Stimulated activated memory B cell treated with anti-CD40 and anti-IgM and Interleukin-4, amounts not matched to agents 10 μg/mL and 1 μg/mL and 100 μg/mL, for 72 hours (primary cell): Measurements from ENCODE around the gene PTPN4.
"Not testable (repeated sequence)": the region's sequence is repeated elsewhere in the genome, so short reads cannot be mapped to it uniquely, and the experiment has no call there.

Experiments used
- ATAC-seq: fragments of 150-1000 bp; cut with Tn5 transposase; 2 replicates; pipeline ENCODE4 v1.10.0; 2021
- H3K27ac Mint-ChIP-seq: one replicate; pipeline ENCODE4 v1.8.0; 2022; ENCODE audit warnings: mild to moderate bottlenecking, mixed read lengths
- H3K27me3 Mint-ChIP-seq: one replicate; pipeline ENCODE4 v1.8.0; 2022; ENCODE audit warnings: mixed read lengths
- H3K36me3 Mint-ChIP-seq: one replicate; pipeline ENCODE4 v1.8.0; 2022; ENCODE audit warnings: mixed read lengths
- H3K4me1 Mint-ChIP-seq: one replicate; pipeline ENCODE4 v1.8.0; 2022; ENCODE audit warnings: mixed read lengths
- H3K4me3 Mint-ChIP-seq: one replicate; pipeline ENCODE4 v1.8.0; 2022; ENCODE audit warnings: mild to moderate bottlenecking, moderate library complexity, mixed read lengths
- H3K9me3 Mint-ChIP-seq: one replicate; pipeline ENCODE4 v1.8.0; 2022; ENCODE audit warnings: mixed read lengths

The PTPN4 gene

DNA sequence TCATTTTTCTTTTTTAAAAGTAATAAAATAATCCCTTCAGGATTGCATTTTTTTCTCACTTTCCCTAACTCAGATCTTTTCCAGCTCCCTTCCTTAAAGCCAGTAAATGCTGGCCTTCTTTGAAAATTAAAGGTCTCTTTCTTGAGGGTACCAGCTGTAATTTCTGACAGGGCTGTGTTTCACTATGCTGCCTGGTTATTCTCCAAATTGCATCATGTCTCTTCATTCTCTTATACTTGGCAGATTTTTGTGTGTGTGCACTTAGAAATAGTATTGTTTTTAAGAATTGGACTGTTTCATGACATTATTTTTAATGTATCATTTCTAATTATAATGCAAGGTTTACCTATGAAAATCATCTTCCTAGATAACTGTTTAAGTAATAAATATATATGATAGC, 181.1 kb downstream of the PTPN4 start:
- Mint-ChIP-seq H3K4me1 (peaks cover 14% of the 10 kb centered on the region), H3K27ac (no peak overlapping the region), H3K9me3 (no peaks in the 10 kb centered on the region), H3K27me3 (no peaks in the 10 kb centered on the region), H3K36me3 (peaks cover 32% of the 10 kb centered on the region), H3K4me3 (no peak overlapping the region)
- ATAC-seq: no peak

DNA sequence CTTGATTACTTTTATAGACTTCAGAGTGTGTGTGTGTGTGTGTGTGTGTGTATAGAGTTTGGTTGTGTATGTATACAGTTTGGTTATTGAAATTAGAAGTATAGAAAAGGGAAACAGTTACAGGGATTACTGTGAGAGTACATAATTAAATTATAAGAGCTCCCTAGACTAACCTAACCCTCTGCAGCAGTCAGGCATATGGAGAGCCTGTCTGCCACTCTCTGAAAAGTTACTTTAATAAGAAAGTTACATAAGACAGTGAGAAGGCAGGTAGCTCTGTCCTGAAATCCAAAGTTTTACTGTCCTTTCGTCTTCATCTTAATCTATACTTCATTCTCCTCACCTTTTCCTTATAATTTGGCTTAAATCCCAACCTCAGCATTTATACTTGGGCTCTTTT, 181.7 kb downstream of the PTPN4 start:
- H3K4me3 Mint-ChIP-seq: no peak overlapping the region
- no peaks in the 10 kb centered on the region for H3K27me3 Mint-ChIP-seq
- peaks cover 14% of the 10 kb centered on the region for H3K4me1 Mint-ChIP-seq
- ATAC-seq: no peak
- H3K36me3 Mint-ChIP-seq: peaks cover 27% of the 10 kb centered on the region
- no peaks in the 10 kb centered on the region for H3K9me3 Mint-ChIP-seq
- no peak overlapping the region for H3K27ac Mint-ChIP-seq

DNA sequence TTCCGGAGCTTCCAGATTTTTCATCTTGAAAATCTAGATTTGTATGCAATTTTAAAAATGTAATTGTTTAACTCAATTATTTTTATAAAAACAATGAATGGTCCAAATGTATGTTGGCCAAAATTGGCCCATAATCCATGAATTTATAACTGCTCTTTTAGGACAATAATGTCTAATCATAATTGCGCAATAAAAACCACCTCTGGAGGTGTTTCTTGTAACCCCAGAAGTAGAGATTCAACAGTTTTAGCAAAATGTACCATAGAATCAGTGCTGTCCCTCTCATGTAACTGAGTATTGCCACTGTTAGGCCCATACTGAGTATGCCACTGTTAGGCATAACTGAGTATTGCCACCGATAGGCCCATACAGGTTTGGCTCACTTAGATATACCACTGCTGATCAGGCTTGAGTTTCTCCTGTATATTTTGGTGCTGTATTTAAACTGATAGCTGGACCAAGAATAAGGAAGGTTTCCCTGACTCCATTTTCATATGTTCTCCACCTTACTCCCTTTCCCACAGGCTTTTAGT, 182.3 kb downstream of the PTPN4 start:
- H3K4me1 Mint-ChIP-seq: peaks cover 14% of the 10 kb centered on the region
- H3K27ac Mint-ChIP-seq: no peak overlapping the region
- H3K4me3 Mint-ChIP-seq: no peak overlapping the region
- no peaks in the 10 kb centered on the region for H3K27me3 Mint-ChIP-seq
- ATAC-seq: no peak
- H3K36me3 Mint-ChIP-seq: peaks cover 21% of the 10 kb centered on the region
- H3K9me3 Mint-ChIP-seq: no peaks in the 10 kb centered on the region

DNA sequence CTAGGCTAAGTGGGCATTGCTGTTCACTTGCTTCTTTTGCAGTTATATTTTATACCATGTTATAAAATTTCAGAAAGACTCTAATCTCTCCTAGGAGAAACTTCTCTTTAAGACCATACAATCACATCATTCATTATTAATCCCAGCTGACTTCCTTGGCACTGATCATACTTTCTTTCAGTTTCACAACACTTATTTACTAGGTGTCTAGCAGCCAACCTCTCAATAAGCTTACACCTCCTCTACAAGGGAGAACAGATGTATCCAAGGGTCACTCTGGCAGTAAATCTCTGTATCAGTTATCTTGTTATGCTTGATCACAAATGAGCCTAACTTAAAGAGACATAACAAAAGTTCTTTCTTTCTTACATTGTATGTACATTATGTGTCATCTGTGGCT, 183.3 kb downstream of the PTPN4 start:
- Mint-ChIP-seq H3K27ac (no peak overlapping the region), H3K36me3 (peaks cover 21% of the 10 kb centered on the region), H3K9me3 (no peaks in the 10 kb centered on the region), H3K27me3 (no peaks in the 10 kb centered on the region), H3K4me1 (peaks cover 14% of the 10 kb centered on the region), H3K4me3 (no peak overlapping the region)
- ATAC-seq: no peak

DNA sequence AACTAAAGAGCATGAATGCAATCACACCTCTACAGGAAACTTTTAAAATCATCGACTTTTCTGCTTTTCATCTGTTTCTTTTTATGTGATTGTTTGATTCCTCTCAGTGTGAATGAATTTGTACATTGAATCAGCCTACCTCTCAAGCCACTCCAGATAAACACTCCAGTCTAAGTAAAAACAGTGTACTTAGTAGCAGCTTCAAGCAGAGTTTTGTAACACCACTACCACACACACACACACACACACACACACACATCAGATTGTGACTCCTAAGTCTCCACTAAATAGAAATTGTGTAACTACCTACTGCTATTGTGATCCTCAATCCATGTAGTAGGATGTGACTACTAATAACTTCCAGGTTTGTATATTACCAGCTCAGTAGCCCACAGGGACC, 187.8 kb downstream of the PTPN4 start:
- H3K27me3 Mint-ChIP-seq: no peaks in the 10 kb centered on the region
- H3K36me3 Mint-ChIP-seq: peaks cover 39% of the 10 kb centered on the region
- peaks cover 1% of the 10 kb centered on the region for H3K4me1 Mint-ChIP-seq
- ATAC-seq: no peak
- no peaks in the 10 kb centered on the region for H3K9me3 Mint-ChIP-seq
- no peak overlapping the region for H3K4me3 Mint-ChIP-seq
- H3K27ac Mint-ChIP-seq: no peak overlapping the region

DNA sequence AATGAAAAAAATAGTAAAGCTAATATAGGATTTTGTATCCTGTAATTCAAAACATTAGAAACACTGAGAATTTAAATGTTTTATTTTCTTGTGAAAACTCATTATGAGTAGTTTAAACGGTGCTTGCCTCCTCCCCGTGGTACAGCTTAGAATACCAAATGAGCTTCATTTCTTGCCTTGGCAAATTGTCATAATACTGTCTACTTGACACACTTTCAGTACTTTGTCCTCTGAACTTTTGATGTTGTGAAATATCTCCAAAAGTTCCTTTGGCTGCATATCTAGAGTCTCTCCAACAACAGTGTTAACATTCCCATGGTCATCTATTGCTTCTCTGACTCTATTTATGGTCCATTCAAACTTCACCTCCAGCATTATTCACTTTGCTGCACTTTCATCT, 191.2 kb downstream of the PTPN4 start:
- Mint-ChIP-seq H3K4me1 (no peaks in the 10 kb centered on the region), H3K4me3 (no peak overlapping the region), H3K27me3 (no peaks in the 10 kb centered on the region), H3K27ac (no peak overlapping the region), H3K9me3 (no peaks in the 10 kb centered on the region), H3K36me3 (peaks cover 51% of the 10 kb centered on the region)
- ATAC-seq: no peak

DNA sequence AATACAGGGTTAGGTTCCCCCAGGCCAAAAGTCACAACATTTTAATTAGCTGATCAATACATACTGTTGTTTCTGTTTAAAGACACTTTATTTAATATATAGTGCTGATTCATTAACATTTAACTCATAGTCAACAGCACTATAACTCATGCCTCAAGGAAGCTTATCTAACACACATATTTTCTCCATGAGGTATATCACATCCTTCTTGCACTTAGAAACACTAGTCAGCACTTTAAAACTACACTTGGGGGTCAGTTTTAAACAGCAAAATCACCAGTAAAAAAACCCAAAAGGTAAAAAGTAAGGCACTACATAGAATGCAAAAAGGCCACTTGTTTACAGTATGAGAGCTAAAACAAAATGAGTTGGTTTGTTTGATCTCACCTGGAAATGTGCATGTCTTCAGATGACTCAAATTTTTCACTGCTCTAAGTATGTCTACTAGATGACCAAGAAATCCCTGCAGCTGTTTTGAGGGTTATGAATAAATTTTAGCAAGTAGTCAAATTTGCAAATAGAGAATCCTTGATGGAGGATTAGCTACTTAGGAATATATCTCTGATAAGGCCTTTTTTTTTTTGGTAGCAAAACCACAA, 199.0 kb downstream of the PTPN4 start:
- Mint-ChIP-seq H3K27me3 (no peaks in the 10 kb centered on the region), H3K9me3 (no peaks in the 10 kb centered on the region), H3K4me1 (no peaks in the 10 kb centered on the region), H3K36me3 (peaks cover 50% of the 10 kb centered on the region), H3K27ac (no peak overlapping the region), H3K4me3 (no peak overlapping the region)
- ATAC-seq: no peak

DNA sequence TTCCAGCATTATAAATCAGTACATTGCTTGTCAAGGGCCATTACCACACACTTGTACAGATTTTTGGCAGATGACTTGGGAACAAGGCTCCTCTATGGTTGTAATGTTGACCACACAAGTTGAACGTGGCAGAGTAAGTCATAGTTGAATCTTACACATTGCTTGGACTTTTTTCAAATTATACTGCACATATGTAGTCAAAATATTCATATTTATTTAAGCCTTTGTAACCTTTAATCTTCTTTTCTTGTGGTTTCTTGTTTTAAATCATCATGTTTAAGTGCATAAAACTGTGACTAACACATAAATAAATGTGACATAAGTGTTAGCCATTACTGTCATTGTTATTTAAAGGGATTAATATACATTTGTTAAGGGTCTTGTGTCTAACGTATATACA, 201.1 kb downstream of the PTPN4 start:
- peaks cover 50% of the 10 kb centered on the region for H3K36me3 Mint-ChIP-seq
- no peaks in the 10 kb centered on the region for H3K27me3 Mint-ChIP-seq
- no peak for ATAC-seq
- no peak overlapping the region for H3K27ac Mint-ChIP-seq
- no peaks in the 10 kb centered on the region for H3K9me3 Mint-ChIP-seq
- H3K4me3 Mint-ChIP-seq: no peak overlapping the region
- H3K4me1 Mint-ChIP-seq: no peaks in the 10 kb centered on the region

DNA sequence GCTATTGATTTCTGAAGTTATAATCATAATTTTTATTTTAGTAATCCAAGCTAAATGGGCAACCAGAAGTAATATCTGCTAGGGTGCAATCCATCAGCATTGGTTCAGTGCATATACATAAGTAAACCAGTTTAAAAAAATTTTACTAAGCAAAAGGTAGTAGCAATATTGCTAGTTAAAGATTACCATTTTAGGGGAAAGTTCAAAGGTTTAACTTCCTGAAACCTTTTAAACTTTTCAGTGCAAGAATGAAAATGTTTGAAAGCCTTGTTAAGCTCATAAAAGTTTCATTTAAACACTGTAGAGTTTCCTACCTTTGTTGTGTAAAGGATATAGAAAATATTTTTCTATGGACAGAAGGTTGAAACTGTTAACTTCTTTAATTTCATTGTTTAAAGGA, 222.2 kb downstream of the PTPN4 start:
- H3K4me1 Mint-ChIP-seq: peaks cover 4% of the 10 kb centered on the region
- H3K9me3 Mint-ChIP-seq: peaks cover 5% of the 10 kb centered on the region
- peaks cover 6% of the 10 kb centered on the region for H3K36me3 Mint-ChIP-seq
- no peak overlapping the region for H3K27ac Mint-ChIP-seq
- ATAC-seq: no peak
- no peak overlapping the region for H3K4me3 Mint-ChIP-seq
- no peaks in the 10 kb centered on the region for H3K27me3 Mint-ChIP-seq

DNA sequence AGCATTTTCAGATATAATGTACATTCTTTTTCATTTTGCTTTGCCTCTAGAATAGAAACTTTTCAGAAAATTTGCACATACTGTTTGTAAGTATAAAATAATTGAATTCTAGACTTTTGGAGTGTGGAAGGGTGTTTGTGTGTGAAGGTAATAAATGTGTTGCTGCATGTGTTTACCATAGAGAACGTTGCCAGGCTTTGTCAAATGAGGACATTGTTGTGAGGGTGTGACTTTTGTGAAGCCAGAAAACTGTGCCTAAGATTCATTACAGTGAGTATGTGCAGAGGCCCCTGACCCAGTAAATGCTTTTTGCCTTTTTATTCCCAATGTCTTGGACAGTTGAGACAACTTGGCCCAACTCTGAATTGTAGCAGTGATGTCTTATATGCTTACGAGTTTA, 222.8 kb downstream of the PTPN4 start:
- Mint-ChIP-seq H3K27ac (no peak overlapping the region), H3K27me3 (no peaks in the 10 kb centered on the region), H3K9me3 (peaks cover 5% of the 10 kb centered on the region), H3K4me3 (no peak overlapping the region), H3K4me1 (peaks cover 4% of the 10 kb centered on the region), H3K36me3 (peaks cover 5% of the 10 kb centered on the region)
- no peak for ATAC-seq

DNA sequence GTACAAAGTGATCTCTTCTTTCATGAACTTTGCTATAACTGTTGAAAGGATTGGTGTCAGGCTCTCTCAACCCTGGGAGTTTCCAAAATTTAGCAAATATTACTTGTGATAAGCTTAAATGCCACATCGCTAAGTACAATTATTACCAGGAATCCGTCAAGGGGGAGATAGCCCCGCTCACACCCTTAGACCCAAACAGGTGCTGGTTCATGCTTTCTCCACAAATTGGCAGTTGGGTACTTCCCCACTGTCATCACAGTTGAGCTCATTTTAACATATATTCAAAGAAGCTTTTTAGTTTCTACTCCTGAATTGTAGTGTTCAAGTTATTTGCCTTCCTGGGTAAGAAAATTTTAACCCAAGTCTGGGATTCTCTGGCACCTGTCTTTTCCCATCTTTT, 223.4 kb downstream of the PTPN4 start:
- H3K9me3 Mint-ChIP-seq: peaks cover 5% of the 10 kb centered on the region
- ATAC-seq: no peak

DNA sequence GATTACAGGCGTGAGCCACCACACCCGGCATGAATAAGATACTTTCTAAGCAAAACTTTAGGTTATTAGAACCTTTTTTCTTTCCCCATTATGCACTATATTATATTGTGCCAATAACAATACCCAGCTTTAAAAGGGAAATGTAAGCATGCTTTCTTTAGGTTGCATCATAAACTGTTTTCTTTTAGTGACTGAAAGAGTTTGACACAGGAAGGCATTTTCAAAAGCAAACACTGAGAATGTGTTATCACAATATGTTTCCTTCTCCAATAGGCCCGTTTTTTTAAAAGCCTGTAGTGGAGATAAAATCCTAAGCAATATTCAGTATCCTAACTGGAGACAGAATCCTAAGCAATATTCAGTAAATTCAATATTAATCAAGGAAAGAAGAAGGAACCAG, 236.4 kb downstream of the PTPN4 start:
- Mint-ChIP-seq H3K27me3 (peaks cover 4% of the 10 kb centered on the region), H3K4me3 (no peak overlapping the region), H3K4me1 (no peaks in the 10 kb centered on the region), H3K27ac (no peak overlapping the region), H3K36me3 (no peaks in the 10 kb centered on the region), H3K9me3 (no peaks in the 10 kb centered on the region)
- ATAC-seq: no peak

More for the DNA sequence above, 223.4 kb downstream of the PTPN4 start:
- Mint-ChIP-seq H3K27me3 (no peaks in the 10 kb centered on the region), H3K36me3 (peaks cover 5% of the 10 kb centered on the region), H3K27ac (no peak overlapping the region), H3K4me3 (no peak overlapping the region), H3K4me1 (peaks cover 4% of the 10 kb centered on the region)

DNA sequence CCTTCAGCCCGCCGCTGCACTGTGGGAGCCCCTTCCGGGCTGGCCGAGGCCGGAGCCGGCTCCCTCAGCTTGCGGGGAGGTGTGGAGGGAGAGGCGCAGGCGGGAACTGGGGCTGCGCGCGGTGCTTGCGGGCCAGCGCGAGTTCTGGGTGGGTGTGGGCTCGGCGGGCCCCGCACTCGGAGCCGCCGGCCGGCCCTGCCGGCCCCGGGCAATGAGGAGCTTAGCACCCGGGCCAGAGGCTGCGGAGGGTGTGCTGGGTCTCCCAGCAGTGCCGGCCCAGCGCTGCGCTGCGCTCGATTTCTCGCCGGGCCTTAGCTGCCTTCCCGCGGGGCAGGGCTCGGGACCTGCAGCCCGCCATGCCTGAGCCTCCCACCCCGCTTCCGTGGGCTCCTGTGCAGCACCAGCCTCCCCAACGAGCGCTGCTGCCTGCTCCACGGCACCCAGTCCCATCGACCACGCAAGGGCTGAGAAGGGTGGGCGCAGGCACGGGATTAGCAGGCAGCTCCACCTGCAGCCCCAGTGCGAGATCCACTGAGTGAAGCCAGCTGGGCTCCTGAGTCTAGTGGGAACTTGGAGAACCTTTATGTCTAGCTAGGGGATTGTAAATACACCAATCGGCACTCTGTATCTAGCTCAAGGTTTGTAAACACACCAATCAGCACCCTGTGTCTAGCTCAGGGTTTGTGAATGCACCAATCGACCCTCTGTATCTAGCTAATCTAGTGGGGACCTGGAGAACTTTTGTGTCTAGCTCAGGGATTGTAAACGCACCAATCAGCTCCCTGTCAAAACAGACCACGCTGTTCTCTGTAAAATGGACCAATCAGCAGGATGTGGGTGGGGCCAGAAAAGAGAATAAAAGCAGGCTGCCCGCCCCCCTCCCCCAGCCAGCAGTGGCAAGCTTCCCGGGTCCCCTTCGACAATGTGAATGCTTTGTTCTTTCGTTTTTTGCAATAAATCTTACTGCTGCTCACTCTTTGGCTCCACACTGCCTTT, 237.5 kb downstream of the PTPN4 start:
- not testable (repeated sequence) for H3K4me3 Mint-ChIP-seq, H3K27ac Mint-ChIP-seq, H3K36me3 Mint-ChIP-seq, H3K27me3 Mint-ChIP-seq, H3K9me3 Mint-ChIP-seq, ATAC-seq, H3K4me1 Mint-ChIP-seq

DNA sequence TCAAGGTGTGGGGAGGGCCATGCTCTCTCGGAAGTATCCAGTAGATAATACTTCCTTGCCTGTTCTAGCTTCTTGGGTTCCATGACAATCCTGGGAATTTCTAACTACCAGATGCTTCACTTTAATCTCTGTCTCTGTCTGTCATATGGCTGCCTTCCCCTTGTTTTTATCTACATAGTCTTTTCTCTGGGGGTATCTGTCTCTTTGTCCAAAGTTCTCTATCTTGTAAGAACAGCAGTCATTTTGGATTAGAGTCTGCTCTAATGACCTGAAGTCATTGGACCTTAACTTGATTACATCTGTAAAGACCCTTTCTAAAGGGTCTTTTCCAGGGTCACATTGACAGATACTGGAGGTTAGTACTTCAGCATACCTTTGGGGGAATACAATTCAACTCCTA, 241.7 kb downstream of the PTPN4 start:
- Mint-ChIP-seq H3K4me1 (peaks cover 9% of the 10 kb centered on the region), H3K9me3 (no peaks in the 10 kb centered on the region), H3K27me3 (no peaks in the 10 kb centered on the region), H3K36me3 (no peaks in the 10 kb centered on the region), H3K4me3 (no peak overlapping the region), H3K27ac (no peak overlapping the region)
- no peak for ATAC-seq

DNA sequence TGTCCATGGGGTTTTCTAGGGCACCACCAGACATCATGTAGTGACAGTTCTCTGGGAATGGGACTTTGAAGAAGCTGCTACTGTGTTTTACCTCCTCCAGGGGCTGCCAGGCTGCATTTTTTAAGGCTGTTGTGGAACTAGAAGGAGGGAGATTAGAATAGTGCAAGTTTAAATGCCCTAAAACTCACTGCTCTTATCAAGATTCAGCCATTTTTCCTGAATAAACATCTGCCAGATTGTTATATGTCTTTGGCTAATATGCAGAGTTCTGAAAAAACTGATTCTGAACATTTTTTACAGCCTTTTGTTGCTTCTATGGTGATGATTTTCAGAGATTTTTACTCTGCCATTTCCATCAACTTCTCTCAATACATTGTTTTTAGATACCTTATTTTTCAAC, 244.5 kb downstream of the PTPN4 start:
- Mint-ChIP-seq H3K9me3 (no peaks in the 10 kb centered on the region), H3K4me1 (peaks cover 24% of the 10 kb centered on the region), H3K27ac (no peak overlapping the region), H3K4me3 (no peak overlapping the region), H3K27me3 (no peaks in the 10 kb centered on the region), H3K36me3 (no peaks in the 10 kb centered on the region)
- ATAC-seq: no peak
